ENCODE results near the gene RIC1. TPM values are rescaled to one million over a fixed set of nuclear protein-coding genes. Genes with fewer than 3 reads are reported as not detected.

Gene RIC1
- total and polyA plus RNA-seq, 2 of the 8 experiments (the other 6 are each of a cell fraction or from before 2014, with no cell fraction given): 10.7 to 24.5 TPM

Other genes starting within 250 kb of the RIC1 start
- gene PLGRKT, start 191.2 kb upstream of the RIC1 start, total RNA-seq (2021; fragmentation: NEBNext Ultra II Directional; extraction: Animal tissue kit (Norgen Biotek cat#: 25700)): 11.3 and 15.7 TPM in 2 replicates
- 2.5 and 5.4 TPM in 2 replicates for gene PLGRKT, start 191.2 kb upstream of the RIC1 start, polyA plus RNA-seq (2011; rRNA removed)
- 0.15 TPM in 1 of 2 replicates, not detected in the other for gene CD274, start 178.6 kb upstream of the RIC1 start, total RNA-seq (2021; fragmentation: NEBNext Ultra II Directional; extraction: Animal tissue kit (Norgen Biotek cat#: 25700))
- gene CD274, start 178.6 kb upstream of the RIC1 start, polyA plus RNA-seq (2011; rRNA removed): 0.08 TPM in 1 of 2 replicates, not detected in the other
- not detected in 2 replicates for gene PDCD1LG2, start 118.6 kb upstream of the RIC1 start, total RNA-seq (2021; fragmentation: NEBNext Ultra II Directional; extraction: Animal tissue kit (Norgen Biotek cat#: 25700))
- not detected in 2 replicates for gene PDCD1LG2, start 118.6 kb upstream of the RIC1 start, polyA plus RNA-seq (2011; rRNA removed)
- 16.5 and 16.7 TPM in 2 replicates for gene ERMP1, start 204.0 kb downstream of the RIC1 start, total RNA-seq (2021; fragmentation: NEBNext Ultra II Directional; extraction: Animal tissue kit (Norgen Biotek cat#: 25700))
- gene ERMP1, start 204.0 kb downstream of the RIC1 start, polyA plus RNA-seq (2011; rRNA removed): 8.3 and 12.8 TPM in 2 replicates